Astrocyte (in vitro differentiated cells and primary cell): ENCODE data around the gene THUMPD2.

ENCODE experiments used
- CTCF ChIP-seq: IDR thresholded peaks from 2 replicates; pipeline ENCODE4 v1.5.1; 2011; ENCODE audit warnings: low read depth, mild to moderate bottlenecking, inconsistent platforms, low read length, moderate library complexity; ENCODE audit not compliant: insufficient read depth
- EZH2 ChIP-seq: IDR thresholded peaks from 2 replicates; pipeline ENCODE4 v1.6.1; 2012; ENCODE audit warnings: mild to moderate bottlenecking, low read length, inconsistent platforms; ENCODE audit not compliant: insufficient read depth

GRCh38 chr2:39696838-39697237, 82.2 kb downstream of the THUMPD2 start:
- TF ChIP-seq CTCF (peak; percentile 41), EZH2 (no peak)
